Measurements from ENCODE around the gene DCTPP1.

DNA sequence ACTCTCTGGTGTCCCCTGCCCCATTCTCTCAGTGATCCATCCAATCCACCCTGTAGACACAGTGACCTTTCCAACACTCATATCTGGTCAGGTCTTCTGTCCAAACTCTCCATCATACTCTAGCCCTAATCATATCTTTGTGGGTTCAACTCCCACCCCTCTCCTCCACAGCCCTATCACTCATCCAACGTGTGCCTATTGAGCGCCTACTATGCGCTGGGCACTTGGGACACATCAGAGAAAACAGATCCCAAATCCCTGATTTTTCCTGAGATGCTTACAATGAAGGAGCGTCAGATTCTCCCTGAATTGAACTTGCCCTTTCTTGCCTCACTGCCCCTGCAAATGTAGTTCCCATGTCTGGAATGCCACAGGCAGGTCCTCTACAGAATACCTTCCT lies 1.8 kb downstream of the DCTPP1 start:
- TF ChIP-seq CTCF (conservative IDR thresholded peaks at IDR 0.05 in 1 of 2, IDR thresholded peaks at IDR 0.05 in 1 of 2; ENCODE audit: extremely low read depth in 1 of 2, insufficient read depth in 1 of 2, low read depth in 1 of 2, low read length in 2 of 2): no peak
- TF ChIP-seq EZH2 (IDR thresholded peaks at IDR 0.05; ENCODE audit: borderline replicate concordance, low read length): no peak
